Measurements from ENCODE around the gene IPO13. TPM values are rescaled to one million over a fixed set of nuclear protein-coding genes. Genes with fewer than 3 reads are reported as not detected.
A peak's percentile ranks its signal among the peaks of the same experiment; 100 is the strongest.

IPO13 gene
- total RNA-seq, 4 donors from 2014 or later = 81.9 to 171 (median 105) TPM

DNA sequence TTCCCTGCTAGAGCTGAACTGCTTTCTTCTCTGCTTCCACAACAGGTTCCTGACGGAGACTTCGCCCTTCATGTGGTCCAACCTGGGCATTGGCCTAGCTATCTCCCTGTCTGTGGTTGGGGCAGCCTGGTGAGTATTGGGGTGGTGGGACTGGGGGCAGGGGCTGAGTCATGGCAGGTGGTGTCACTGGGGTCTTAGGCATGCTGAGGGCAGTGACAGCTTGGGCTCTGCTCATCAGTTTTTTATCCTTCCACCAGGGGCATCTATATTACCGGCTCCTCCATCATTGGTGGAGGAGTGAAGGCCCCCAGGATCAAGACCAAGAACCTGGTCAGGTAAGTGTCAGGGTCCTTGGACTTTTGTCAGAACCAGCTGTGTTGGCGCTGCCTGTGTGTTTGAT lies 29.3 kb downstream of the IPO13 start:
- Histone ChIP-seq H3K27me3 (no peaks in the 10 kb centered on the region), H3K36me3 (peaks cover 0 to 32% of the 10 kb centered on the region in 2 donors), H3K9me3 (no peaks in the 10 kb centered on the region), H3K4me3 (peak overlapping the region; percentile 84 to 100 (median 96)), H3K4me1 (peaks cover 39 to 66% of the 10 kb centered on the region in 2 donors), H3K27ac (peak overlapping the region; percentile 94 to 98 (median 97))
- intact Hi-C loops (cut with DNase I; ENCODE audit: low total_unique reads) (loop anchor here (10.0 kb wide), 1 partner anchor 379 kb away; the partner anchor contains the start of gene ERI3), in situ Hi-C loops (cut with MboI; ENCODE audit: low sequenced_read_pairs in 4 of 4) (no loop called here)
- no peak for DNase-seq
- TF ChIP-seq, protein P1, sequence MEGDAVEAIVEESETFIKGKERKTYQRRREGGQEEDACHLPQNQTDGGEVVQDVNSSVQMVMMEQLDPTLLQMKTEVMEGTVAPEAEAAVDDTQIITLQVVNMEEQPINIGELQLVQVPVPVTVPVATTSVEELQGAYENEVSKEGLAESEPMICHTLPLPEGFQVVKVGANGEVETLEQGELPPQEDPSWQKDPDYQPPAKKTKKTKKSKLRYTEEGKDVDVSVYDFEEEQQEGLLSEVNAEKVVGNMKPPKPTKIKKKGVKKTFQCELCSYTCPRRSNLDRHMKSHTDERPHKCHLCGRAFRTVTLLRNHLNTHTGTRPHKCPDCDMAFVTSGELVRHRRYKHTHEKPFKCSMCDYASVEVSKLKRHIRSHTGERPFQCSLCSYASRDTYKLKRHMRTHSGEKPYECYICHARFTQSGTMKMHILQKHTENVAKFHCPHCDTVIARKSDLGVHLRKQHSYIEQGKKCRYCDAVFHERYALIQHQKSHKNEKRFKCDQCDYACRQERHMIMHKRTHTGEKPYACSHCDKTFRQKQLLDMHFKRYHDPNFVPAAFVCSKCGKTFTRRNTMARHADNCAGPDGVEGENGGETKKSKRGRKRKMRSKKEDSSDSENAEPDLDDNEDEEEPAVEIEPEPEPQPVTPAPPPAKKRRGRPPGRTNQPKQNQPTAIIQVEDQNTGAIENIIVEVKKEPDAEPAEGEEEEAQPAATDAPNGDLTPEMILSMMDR (IDR thresholded peaks at IDR 0.05 in 4 of 5, conservative IDR thresholded peaks at IDR 0.05 in 1 of 5) = no peak
- no peak for TF ChIP-seq POLR2A (IDR thresholded peaks at IDR 0.05)
- no peak for ATAC-seq

DNA sequence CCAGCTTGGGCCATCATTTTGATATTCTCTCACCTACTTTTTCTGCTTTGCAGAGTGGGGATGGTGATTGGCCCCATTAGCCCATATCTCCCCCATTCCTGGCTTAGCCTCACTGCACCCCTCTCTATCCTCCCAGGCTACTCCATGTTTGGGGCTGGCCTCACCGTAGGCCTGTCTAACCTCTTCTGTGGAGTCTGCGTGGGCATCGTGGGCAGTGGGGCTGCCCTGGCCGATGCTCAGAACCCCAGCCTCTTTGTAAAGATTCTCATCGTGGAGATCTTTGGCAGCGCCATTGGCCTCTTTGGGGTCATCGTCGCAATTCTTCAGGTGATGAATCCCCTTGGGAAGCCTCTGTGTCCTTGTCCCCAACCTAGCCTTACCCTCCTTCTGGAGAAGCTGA lies 30.1 kb downstream of the IPO13 start:
- peaks cover 34 to 57% of the 10 kb centered on the region in 2 donors for H3K4me1 ChIP-seq
- intact Hi-C loops (cut with DNase I; ENCODE audit: low total_unique reads) (loop anchor here (10.0 kb wide), 1 partner anchor 378 kb away; the partner anchor contains the start of gene ERI3), in situ Hi-C loops (cut with MboI; ENCODE audit: low sequenced_read_pairs in 4 of 4) (no loop called here)
- ATAC-seq (no peak), DNase-seq (no peak)
- H3K4me3 ChIP-seq = no peak overlapping the region
- TF ChIP-seq POLR2A (IDR thresholded peaks at IDR 0.05) = no peak
- TF ChIP-seq, protein P1 (IDR thresholded peaks at IDR 0.05 in 4 of 5, conservative IDR thresholded peaks at IDR 0.05 in 1 of 5) = no peak
- peaks cover 0 to 31% of the 10 kb centered on the region in 2 donors for H3K36me3 ChIP-seq
- H3K27ac ChIP-seq = peak overlapping the region in 1 of 4 donors; percentile 79
- no peaks in the 10 kb centered on the region for H3K9me3 ChIP-seq
- no peaks in the 10 kb centered on the region for H3K27me3 ChIP-seq

DNA sequence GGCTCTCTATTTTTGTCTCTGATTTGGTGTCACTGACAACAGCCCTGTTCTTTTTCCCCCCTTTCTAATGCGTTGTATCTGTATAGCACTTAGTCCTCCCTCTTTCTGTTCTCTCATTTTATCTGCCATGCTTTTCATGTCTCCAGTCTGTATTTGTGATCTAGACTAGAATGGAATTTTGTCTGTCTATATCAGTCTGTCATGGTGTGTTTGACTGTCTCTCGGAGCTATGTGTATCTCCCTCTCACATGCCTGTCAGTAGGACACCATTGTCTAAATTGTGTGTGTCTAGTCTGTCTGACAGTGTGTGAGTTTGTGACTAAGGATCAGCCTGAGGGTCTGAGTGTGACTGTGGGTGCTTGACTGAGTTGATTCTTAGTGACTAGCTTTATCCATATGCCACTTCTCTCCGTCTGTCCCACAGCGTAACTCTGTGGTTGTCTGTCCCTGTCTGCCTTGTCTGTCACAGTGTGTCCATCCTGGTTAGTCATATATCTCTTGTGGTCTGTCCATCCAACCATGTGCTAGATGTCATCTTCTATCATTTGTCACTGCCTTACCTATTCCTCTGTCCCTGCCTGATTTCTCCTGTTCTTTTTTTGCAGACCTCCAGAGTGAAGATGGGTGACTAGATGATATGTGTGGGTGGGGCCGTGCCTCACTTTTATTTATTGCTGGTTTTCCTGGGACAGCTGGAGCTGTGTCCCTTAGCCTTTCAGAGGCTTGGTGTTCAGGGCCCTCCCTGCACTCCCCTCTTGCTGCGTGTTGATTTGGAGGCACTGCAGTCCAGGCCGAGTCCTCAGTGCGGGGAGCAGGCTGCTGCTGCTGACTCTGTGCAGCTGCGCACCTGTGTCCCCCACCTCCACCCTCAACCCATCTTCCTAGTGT lies 30.9 kb downstream of the IPO13 start:
- intact Hi-C loops (cut with DNase I; ENCODE audit: low total_unique reads) = loop anchor here (10.0 kb wide), 1 partner anchor 377 kb away; the partner anchor contains the start of gene ERI3
- in situ Hi-C loops (cut with MboI; ENCODE audit: low sequenced_read_pairs in 4 of 4) = no loop called here
- H3K27ac ChIP-seq = peak overlapping the region in 1 of 4 donors; percentile 79
- H3K27me3 ChIP-seq = no peaks in the 10 kb centered on the region
- TF ChIP-seq, protein P1 (IDR thresholded peaks at IDR 0.05 in 4 of 5, conservative IDR thresholded peaks at IDR 0.05 in 1 of 5) = no peak
- no peak for TF ChIP-seq POLR2A (IDR thresholded peaks at IDR 0.05)
- ATAC-seq = no peak
- H3K4me3 ChIP-seq = no peak overlapping the region
- DNase-seq = no peak
- peaks cover 0 to 24% of the 10 kb centered on the region in 2 donors for H3K36me3 ChIP-seq
- H3K9me3 ChIP-seq = no peaks in the 10 kb centered on the region
- H3K4me1 ChIP-seq = peaks cover 34 to 53% of the 10 kb centered on the region in 2 donors

DNA sequence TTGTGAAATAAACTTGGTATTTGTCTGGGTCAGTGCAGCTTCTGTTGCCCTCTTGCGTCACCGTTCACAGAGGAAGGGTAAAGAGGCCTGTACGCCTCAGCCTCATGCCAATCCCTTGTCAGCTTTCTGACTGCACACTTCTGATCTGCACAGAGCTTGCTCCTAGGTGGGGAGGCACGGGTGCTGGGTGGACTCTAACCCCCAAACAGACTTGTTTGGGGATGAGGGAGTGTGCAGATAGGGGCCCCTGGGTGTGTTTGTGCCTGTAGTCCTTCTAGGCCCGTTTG lies 31.5 kb downstream of the IPO13 start:
- peak overlapping the region in 1 of 4 donors; percentile 79 for H3K27ac ChIP-seq
- peak overlapping the region in 1 of 4 donors; percentile 65 for H3K4me3 ChIP-seq
- in situ Hi-C loops (cut with MboI; ENCODE audit: low sequenced_read_pairs in 4 of 4) = no loop called here

More for the DNA sequence above, 31.5 kb downstream of the IPO13 start:
- Histone ChIP-seq H3K27me3 (no peaks in the 10 kb centered on the region), H3K9me3 (no peaks in the 10 kb centered on the region), H3K36me3 (peaks cover 0 to 20% of the 10 kb centered on the region in 2 donors), H3K4me1 (peaks cover 34 to 47% of the 10 kb centered on the region in 2 donors)
- DNase-seq (no peak), ATAC-seq (no peak)
- TF ChIP-seq POLR2A (IDR thresholded peaks at IDR 0.05) = no peak
- TF ChIP-seq, protein P1 (IDR thresholded peaks at IDR 0.05 in 4 of 5, conservative IDR thresholded peaks at IDR 0.05 in 1 of 5) = no peak
- intact Hi-C loops (cut with DNase I; ENCODE audit: low total_unique reads) = loop anchor here (10.0 kb wide), 1 partner anchor 377 kb away; the partner anchor contains the start of gene ERI3

All from gastrocnemius medialis (tissue), 4 donors.